Large intestine (tissue), 3 donors: Measurements from ENCODE around the gene WEE2. TPM values are rescaled to one million over a fixed set of nuclear protein-coding genes. Genes with fewer than 3 reads are reported as not detected.
"Not testable (repeated sequence)": the region's sequence is repeated elsewhere in the genome, so short reads cannot be mapped to it uniquely, and the experiment has no call there.

Experiments used
- DNase-seq, 2 donors: peaks; one replicate each; pipeline versions ENCODE4 v3.0.0 to v3.0.0-alpha.2; 2013
- H3K27ac ChIP-seq: one replicate; pipeline ENCODE4 v1.5.1; 2013; ENCODE audit warnings: low read length
- H3K27me3 ChIP-seq: 2 replicates; pipeline ENCODE4 v1.6.1; 2013; ENCODE audit warnings: low read length; ENCODE audit not compliant: control insufficient read depth, insufficient read depth
- H3K36me3 ChIP-seq: 2 replicates; pipeline ENCODE4 v1.6.1; 2013; ENCODE audit warnings: low read length; ENCODE audit not compliant: control insufficient read depth, insufficient read depth
- H3K4me1 ChIP-seq: one replicate; pipeline ENCODE4 v1.6.1; 2013; ENCODE audit warnings: low read length; ENCODE audit not compliant: control insufficient read depth, insufficient read depth
- H3K4me3 ChIP-seq: one replicate; pipeline ENCODE4 v1.5.1; 2013; ENCODE audit warnings: low read length
- H3K9me3 ChIP-seq: one replicate; pipeline ENCODE4 v1.6.1; 2013; ENCODE audit warnings: mild to moderate bottlenecking, low read depth, low read length, moderate library complexity; ENCODE audit not compliant: control insufficient read depth
- WGBS: methylation state at CpG from one replicate; pipeline ENCODE4 v1.1.5; 2013; ENCODE audit warnings: low lambda C conversion rate; ENCODE audit not compliant: insufficient coverage; 5-methylcytosine and 5-hydroxymethylcytosine counted together
- polyA plus RNA-seq: library from polyadenylated mRNA; unstranded; fragments of 120-200 nt; gene quantifications from one replicate; pipeline ENCODE4 v1.2.1, GENCODE V29; 2013

The WEE2 gene
- polyA plus RNA-seq, 1 donor, result 5.1 TPM

- Histone ChIP-seq H3K27ac (peak overlapping the region; percentile 88), H3K9me3 (no peaks in the 10 kb centered on the region), H3K4me1 (peaks cover 3% of the 10 kb centered on the region), H3K36me3 (peaks cover 25% of the 10 kb centered on the region), H3K27me3 (no peaks in the 10 kb centered on the region), H3K4me3 (peak overlapping the region; percentile 73)
- 0% methylated on average over 1 of the region's 6 CpGs for WGBS
- no peak for DNase-seq
These were observed 30.4 kb downstream of the WEE2 start for GRCh38 chr7:141738592-141739013.

GRCh38 chr7:141739250-141739649, 31.1 kb downstream of the WEE2 start:
- H3K9me3 ChIP-seq, result no peaks in the 10 kb centered on the region
- H3K36me3 ChIP-seq, result peaks cover 31% of the 10 kb centered on the region
- H3K27me3 ChIP-seq, result no peaks in the 10 kb centered on the region
- H3K4me1 ChIP-seq, result peaks cover 3% of the 10 kb centered on the region
- H3K4me3 ChIP-seq, result peak overlapping the region; percentile 73
- 67% methylated on average over 1 of the region's 3 CpGs for WGBS
- no peak overlapping the region for H3K27ac ChIP-seq
- DNase-seq, result no peak

DNA sequence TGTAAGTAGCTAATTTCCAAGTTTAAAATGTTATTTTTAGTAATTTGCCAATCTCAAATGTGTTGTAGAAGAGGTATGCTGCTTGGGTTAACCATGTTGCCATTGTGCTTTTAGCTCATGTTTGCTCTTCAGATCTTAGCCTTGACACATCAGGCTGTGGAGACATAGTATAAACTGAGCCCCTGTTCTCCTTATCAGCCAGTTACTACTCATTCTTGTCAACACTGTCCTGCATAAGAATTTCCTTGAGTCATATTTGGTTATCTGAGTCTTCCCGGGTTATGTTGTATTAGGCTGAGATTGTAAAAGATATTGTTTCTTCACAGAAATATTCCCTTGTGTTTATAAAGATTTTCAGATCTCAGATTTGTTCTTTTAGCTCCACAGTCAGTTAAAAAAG, 34.1 kb downstream of the WEE2 start:
- DNase-seq, result no peak
- H3K4me1 ChIP-seq, result peaks cover under 1% of the 10 kb centered on the region
- H3K27ac ChIP-seq, result no peak overlapping the region
- no peaks in the 10 kb centered on the region for H3K27me3 ChIP-seq
- WGBS, result no CpG with 5 or more reads among the region's 1 CpG
- H3K36me3 ChIP-seq, result peaks cover 44% of the 10 kb centered on the region
- no peak overlapping the region for H3K4me3 ChIP-seq
- H3K9me3 ChIP-seq, result no peaks in the 10 kb centered on the region

DNA sequence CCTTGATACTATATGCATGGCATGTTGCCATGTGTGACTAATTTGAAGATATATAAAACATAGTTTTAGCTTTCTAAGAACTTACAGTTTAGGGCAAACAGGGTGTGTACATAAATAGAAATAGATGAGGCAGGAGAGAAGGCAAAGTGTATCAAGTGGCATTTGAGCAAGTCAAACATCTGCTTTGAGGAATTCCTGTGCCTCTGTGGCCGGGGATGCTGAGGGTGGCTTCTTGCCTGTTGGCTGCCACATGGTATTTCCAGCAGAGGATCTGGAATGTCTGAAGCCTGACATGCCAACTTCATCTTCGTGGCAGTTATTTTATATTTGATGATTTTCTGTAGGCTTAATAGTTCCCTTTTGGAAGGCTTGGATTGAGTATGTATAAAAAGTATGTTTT, 36.0 kb downstream of the WEE2 start:
- no peak overlapping the region for H3K4me3 ChIP-seq
- H3K36me3 ChIP-seq, result peaks cover 59% of the 10 kb centered on the region
- H3K27ac ChIP-seq, result no peak overlapping the region
- no CpG with 5 or more reads among the region's 2 CpGs for whole genome bisulfite sequencing
- H3K9me3 ChIP-seq, result no peaks in the 10 kb centered on the region
- no peak for DNase-seq
- H3K27me3 ChIP-seq, result no peaks in the 10 kb centered on the region
- no peaks in the 10 kb centered on the region for H3K4me1 ChIP-seq

DNA sequence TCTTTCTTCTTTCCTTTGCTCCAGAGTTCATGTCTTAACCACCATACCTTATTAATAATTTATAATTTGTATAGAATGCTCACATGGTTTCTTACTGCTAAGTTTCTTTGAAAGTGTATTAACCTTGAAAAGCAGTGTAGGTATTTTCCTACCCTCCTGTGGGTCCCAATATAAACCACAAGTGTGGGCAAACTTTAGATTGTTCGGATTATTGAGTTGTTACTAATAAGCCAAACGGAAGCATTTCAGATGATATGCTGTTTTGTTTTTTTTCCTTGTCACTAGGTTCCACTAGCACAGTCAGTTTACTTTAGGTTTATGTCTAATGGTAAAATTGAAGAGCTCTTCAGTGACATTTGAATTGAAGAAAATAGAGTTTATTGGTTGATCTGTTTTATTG, 40.2 kb downstream of the WEE2 start:
- H3K9me3 ChIP-seq, result peaks cover 14% of the 10 kb centered on the region
- no peak overlapping the region for H3K4me3 ChIP-seq
- peaks cover 78% of the 10 kb centered on the region for H3K36me3 ChIP-seq
- no peak for DNase-seq
- 100% methylated on average over 2 of the region's 2 CpGs for WGBS
- H3K27ac ChIP-seq, result no peak overlapping the region
- no peaks in the 10 kb centered on the region for H3K4me1 ChIP-seq
- H3K27me3 ChIP-seq, result no peaks in the 10 kb centered on the region

DNA sequence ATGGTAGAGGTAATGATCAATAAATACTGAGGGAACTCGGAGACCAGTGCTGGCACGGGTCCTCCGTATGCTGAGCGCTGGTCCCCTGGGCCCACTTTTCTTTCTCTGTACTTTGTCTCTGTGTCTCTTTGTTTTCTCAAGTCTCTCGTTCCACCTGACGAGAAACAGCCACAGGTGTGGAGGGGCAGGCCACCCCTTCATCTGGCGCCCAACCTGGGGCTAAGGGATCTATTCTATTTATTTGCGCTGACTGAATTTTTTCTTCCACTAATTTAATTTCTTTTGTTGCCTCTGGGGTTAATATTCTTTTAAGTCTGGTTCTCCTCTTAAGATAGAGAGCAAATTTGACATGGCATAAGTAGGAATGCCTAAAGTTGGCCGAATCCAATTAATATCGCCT, 43.8 kb downstream of the WEE2 start:
- not testable (repeated sequence) for H3K27me3 ChIP-seq, DNase-seq, H3K27ac ChIP-seq, H3K4me3 ChIP-seq, H3K4me1 ChIP-seq
- Histone ChIP-seq H3K36me3 (peaks cover 84% of the 10 kb centered on the region), H3K9me3 (peaks cover 14% of the 10 kb centered on the region)
- WGBS, result 94% methylated on average over 5 of the region's 10 CpGs

GRCh38 chr7:141752634-141753033, 44.5 kb downstream of the WEE2 start:
- 100% methylated on average over 1 of the region's 13 CpGs for WGBS
- no peak overlapping the region for H3K4me3 ChIP-seq
- peaks cover 14% of the 10 kb centered on the region for H3K9me3 ChIP-seq
- peaks cover 90% of the 10 kb centered on the region for H3K36me3 ChIP-seq
- H3K27ac ChIP-seq, result no peak overlapping the region
- H3K4me1 ChIP-seq, result no peaks in the 10 kb centered on the region
- no peak for DNase-seq
- no peaks in the 10 kb centered on the region for H3K27me3 ChIP-seq

GRCh38 chr7:141754939-141755338, 46.8 kb downstream of the WEE2 start:
- H3K27ac ChIP-seq, result no peak overlapping the region
- no peaks in the 10 kb centered on the region for H3K4me1 ChIP-seq
- H3K27me3 ChIP-seq, result no peaks in the 10 kb centered on the region
- no peak for DNase-seq
- WGBS, result no CpG with 5 or more reads among the region's 6 CpGs
- peaks cover 78% of the 10 kb centered on the region for H3K36me3 ChIP-seq
- peaks cover 14% of the 10 kb centered on the region for H3K9me3 ChIP-seq
- H3K4me3 ChIP-seq, result no peak overlapping the region

DNA sequence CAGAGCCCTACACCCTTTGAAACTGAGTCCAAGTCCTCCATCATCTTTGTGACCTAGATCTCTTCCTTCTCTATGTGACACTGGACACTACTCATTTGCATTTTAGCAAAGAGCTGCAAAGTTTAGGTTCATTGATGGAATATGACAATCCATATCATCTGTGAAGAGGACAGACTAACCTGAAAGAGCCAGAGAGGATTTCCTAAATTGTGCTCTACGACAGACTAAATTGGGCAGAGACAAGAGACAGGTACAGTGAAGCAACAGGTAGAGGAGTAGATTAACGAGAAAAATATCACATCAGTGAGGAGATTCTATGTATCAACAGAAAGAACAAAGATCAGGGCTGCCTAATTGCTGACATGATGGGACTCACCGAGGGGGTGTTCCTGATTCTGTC, 55.6 kb downstream of the WEE2 start, which contains the start of gene TAS2R3:
TSS of gene TAS2R3 (plus strand) at position 301 of the 400 bp plus-strand sequence. CDS start at position 363, 62 bp downstream.
- H3K27ac ChIP-seq, result no peak within 1 kb of the TSS
- H3K27me3 ChIP-seq, result no peaks in the 10 kb centered on the region
- no peaks in the 10 kb centered on the region for H3K4me1 ChIP-seq
- no peak for DNase-seq
- no CpG with 5 or more reads among the region's 3 CpGs for WGBS
- H3K4me3 ChIP-seq, result no peak within 1 kb of the TSS
- H3K36me3 ChIP-seq, result peaks cover 54% of the 10 kb centered on the region
- H3K9me3 ChIP-seq, result no peaks in the 10 kb centered on the region

GRCh38 chr7:141770083-141770583, 62.0 kb downstream of the WEE2 start:
- not testable (repeated sequence) for H3K27ac ChIP-seq, H3K4me1 ChIP-seq, H3K27me3 ChIP-seq, H3K36me3 ChIP-seq, H3K4me3 ChIP-seq, H3K9me3 ChIP-seq, DNase-seq
- WGBS, result no CpG with 5 or more reads among the region's 3 CpGs

GRCh38 chr7:141776374-141776773, 68.2 kb downstream of the WEE2 start, which contains the start of gene TAS2R4:
Gene TAS2R4 (plus strand): TSS chr7:141776674. CDS start chr7:141778489, 1,815 bp downstream.
- Histone ChIP-seq H3K36me3 (peaks cover 28% of the 10 kb centered on the region), H3K4me1 (no peaks in the 10 kb centered on the region)
- no CpG with 5 or more reads among the region's 1 CpG for WGBS

More at GRCh38 chr7:141776374-141776773, 68.2 kb downstream of the WEE2 start, which contains the start of gene TAS2R4:
- no peaks in the 10 kb centered on the region for H3K27me3 ChIP-seq
- DNase-seq, result no peak
- no peak within 1 kb of the TSS for H3K27ac ChIP-seq
- H3K9me3 ChIP-seq, result peaks cover 5% of the 10 kb centered on the region
- no peak within 1 kb of the TSS for H3K4me3 ChIP-seq
